GM20000 (cell line): ENCODE data around the gene RBP4.

ENCODE experiments used
- DNase-seq: peaks from one replicate; pipeline ENCODE4 v3.0.0; 2012; ENCODE audit warnings: low spot score
- TF ChIP-seq, protein P1 (sequence below): IDR thresholded peaks from 2 replicates; pipeline ENCODE4 v1.5.1; 2012; ENCODE audit warnings: mild to moderate bottlenecking, control low read depth; ENCODE audit errors: extremely low read depth, missing control alignments

The RBP4 gene

DNA sequence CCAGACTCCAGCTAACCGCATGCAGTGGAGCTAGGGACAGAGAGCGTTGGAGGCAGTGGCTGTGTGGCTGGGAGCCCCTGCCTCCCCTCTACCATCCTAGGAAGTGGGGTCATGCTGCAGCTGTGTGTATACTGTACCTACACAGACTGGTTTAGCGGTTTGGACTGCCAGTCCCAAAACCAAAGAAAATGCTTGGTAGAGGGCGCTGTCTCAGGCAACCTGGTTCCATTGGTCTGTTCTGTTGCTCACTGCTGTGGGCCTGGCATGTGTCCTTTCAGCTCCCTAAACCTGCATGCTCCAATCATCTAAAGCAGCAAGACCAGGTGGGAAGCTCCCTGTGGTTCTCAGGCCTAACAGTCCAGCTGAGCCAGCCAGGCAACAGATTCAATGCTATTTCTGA lies 4.5 kb downstream of the RBP4 start:
- TF ChIP-seq, protein P1, sequence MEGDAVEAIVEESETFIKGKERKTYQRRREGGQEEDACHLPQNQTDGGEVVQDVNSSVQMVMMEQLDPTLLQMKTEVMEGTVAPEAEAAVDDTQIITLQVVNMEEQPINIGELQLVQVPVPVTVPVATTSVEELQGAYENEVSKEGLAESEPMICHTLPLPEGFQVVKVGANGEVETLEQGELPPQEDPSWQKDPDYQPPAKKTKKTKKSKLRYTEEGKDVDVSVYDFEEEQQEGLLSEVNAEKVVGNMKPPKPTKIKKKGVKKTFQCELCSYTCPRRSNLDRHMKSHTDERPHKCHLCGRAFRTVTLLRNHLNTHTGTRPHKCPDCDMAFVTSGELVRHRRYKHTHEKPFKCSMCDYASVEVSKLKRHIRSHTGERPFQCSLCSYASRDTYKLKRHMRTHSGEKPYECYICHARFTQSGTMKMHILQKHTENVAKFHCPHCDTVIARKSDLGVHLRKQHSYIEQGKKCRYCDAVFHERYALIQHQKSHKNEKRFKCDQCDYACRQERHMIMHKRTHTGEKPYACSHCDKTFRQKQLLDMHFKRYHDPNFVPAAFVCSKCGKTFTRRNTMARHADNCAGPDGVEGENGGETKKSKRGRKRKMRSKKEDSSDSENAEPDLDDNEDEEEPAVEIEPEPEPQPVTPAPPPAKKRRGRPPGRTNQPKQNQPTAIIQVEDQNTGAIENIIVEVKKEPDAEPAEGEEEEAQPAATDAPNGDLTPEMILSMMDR = no peak
- DNase-seq = no peak

DNA sequence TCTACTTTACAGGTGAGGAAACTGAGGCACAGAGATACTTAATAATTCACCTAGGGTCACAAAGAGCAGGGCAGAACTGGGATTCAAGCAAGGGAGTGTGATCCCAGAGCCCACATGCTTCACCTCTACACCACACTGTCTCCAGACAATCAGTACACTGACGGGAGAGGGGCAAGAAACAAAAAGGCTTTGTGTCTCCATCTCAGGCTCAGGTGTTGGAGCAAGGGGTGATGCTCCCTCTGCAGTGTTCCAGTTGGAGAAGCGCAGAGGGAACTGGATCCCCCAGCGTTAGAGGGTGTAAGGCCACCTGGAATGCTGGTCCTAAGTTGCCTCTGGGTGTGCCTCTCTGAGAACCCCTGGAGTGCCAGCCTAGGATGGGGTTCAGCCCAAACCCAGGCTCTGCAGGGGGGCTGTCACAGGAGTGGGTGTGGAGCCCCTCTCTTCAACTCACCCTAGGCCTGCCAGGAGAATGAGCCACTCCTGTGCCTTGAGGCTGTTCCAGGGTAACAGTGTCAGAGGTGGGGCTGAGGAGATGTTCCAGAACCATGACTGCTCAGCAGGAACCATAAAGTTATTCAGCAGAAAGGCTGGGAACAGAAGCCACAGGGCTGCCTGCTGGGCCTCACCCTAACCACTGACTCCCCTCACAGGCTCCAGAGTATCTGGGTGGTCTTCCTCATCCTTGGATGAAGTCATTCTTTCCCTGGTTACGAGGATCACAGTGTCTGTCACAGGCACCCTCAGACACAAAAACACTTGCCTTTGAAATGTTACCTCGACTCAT lies 5.5 kb downstream of the RBP4 start:
- DNase-seq = no peak
- TF ChIP-seq, protein P1 = no peak

- TF ChIP-seq, protein P1 = no peak
- no peak for DNase-seq
Observed at GRCh38 chr10:93594518-93594917, 6.5 kb downstream of the RBP4 start.

DNA sequence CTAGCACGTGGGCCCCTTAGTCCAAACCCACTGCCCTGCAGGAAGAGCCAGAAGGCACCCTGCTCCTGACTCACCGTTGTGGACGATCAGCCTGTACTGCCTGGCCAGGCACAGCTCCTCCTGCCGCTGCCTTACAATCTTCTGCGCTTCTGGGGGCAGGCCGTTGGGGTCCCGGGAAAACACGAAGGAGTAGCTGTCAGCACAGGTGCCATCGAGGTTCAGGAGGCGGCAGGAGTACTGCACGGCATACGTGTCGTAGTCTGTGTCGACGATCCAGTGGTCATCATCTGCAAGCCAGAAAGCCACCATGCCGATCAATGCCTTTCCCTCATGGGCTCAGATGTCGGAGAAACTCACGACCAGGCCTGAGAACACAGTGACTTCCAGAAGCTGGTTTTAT lies 7.3 kb downstream of the RBP4 start:
- TF ChIP-seq, protein P1 = no peak
- no peak for DNase-seq

- TF ChIP-seq, protein P1 = no peak
- DNase-seq = no peak
Observed at GRCh38 chr10:93593254-93593653, 7.8 kb downstream of the RBP4 start.

- TF ChIP-seq, protein P1 = no peak
- no peak for DNase-seq
Observed at GRCh38 chr10:93591065-93591808, 9.8 kb downstream of the RBP4 start.

GRCh38 chr10:93590638-93591037 lies 10.4 kb downstream of the RBP4 start:
- no peak for DNase-seq
- TF ChIP-seq, protein P1 = no peak
